C4-2B (cell line): Measurements from ENCODE around the gene OSGIN1.

Experiments
- ZFX ChIP-seq: fragments of 450-650 bp; IDR thresholded peaks from 2 replicates; pipeline ENCODE4 v1.6.1; 2017
- TF ChIP-seq, protein P1 (sequence below): fragments of 450-650 bp; conservative IDR thresholded peaks from 2 replicates; pipeline ENCODE4 v1.5.1; 2017; ENCODE audit warnings: mild to moderate bottlenecking

DNA sequence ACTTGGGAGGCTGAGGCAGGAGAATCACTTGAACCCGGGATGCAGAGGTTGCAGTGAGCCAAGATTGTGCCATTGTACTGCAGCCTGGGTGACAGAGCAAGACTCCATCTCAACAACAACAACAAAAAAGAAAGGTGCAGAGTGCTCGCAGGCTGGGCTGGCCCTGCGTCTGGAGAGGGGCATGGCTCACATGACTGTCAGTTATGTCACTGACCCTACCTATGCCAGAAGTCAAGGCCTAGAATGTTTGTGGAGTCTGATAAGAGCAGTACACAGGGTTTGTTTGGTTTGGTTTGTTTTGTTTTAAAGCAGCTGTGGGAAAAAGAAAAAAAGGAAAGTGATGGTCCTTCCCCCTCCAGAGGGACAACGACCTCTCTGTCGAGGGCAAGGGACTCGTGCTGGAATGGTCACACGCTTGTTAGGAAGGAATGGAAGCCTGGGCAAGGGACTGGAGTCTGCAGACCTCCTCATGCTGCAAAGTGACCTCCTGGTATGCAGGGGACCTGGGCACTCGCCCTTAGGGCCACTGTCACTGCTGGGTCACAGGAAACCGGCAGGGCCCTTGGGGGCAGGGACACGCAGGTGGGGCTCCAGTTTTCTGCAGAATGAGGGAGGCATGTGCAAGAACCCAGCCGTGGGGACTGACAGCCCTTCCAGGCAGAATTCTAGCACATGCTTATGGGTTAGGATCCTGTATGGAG lies 10.1 kb upstream of the OSGIN1 start:
- TF ChIP-seq, protein P1, sequence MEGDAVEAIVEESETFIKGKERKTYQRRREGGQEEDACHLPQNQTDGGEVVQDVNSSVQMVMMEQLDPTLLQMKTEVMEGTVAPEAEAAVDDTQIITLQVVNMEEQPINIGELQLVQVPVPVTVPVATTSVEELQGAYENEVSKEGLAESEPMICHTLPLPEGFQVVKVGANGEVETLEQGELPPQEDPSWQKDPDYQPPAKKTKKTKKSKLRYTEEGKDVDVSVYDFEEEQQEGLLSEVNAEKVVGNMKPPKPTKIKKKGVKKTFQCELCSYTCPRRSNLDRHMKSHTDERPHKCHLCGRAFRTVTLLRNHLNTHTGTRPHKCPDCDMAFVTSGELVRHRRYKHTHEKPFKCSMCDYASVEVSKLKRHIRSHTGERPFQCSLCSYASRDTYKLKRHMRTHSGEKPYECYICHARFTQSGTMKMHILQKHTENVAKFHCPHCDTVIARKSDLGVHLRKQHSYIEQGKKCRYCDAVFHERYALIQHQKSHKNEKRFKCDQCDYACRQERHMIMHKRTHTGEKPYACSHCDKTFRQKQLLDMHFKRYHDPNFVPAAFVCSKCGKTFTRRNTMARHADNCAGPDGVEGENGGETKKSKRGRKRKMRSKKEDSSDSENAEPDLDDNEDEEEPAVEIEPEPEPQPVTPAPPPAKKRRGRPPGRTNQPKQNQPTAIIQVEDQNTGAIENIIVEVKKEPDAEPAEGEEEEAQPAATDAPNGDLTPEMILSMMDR: no peak
- TF ChIP-seq ZFX: no peak
